Measurements from ENCODE around the gene CD247.

Gene CD247

GRCh38 chr1:167512046-167512654 is 6.2 kb downstream of the CD247 start:
- in situ Hi-C loops (cut with MboI; ENCODE audit: low sequenced_read_pairs, unreplicated experiment) = no loop called here
- TF ChIP-seq, protein P1, sequence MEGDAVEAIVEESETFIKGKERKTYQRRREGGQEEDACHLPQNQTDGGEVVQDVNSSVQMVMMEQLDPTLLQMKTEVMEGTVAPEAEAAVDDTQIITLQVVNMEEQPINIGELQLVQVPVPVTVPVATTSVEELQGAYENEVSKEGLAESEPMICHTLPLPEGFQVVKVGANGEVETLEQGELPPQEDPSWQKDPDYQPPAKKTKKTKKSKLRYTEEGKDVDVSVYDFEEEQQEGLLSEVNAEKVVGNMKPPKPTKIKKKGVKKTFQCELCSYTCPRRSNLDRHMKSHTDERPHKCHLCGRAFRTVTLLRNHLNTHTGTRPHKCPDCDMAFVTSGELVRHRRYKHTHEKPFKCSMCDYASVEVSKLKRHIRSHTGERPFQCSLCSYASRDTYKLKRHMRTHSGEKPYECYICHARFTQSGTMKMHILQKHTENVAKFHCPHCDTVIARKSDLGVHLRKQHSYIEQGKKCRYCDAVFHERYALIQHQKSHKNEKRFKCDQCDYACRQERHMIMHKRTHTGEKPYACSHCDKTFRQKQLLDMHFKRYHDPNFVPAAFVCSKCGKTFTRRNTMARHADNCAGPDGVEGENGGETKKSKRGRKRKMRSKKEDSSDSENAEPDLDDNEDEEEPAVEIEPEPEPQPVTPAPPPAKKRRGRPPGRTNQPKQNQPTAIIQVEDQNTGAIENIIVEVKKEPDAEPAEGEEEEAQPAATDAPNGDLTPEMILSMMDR (IDR thresholded peaks at IDR 0.05; ENCODE audit: borderline replicate concordance, control extremely low read depth, extremely low read depth, insufficient read depth, missing control alignments) = no peak
- no peak for DNase-seq (ENCODE audit: low spot score)

- TF ChIP-seq, protein P1 (IDR thresholded peaks at IDR 0.05; ENCODE audit: borderline replicate concordance, control extremely low read depth, extremely low read depth, insufficient read depth, missing control alignments) = no peak
- no peak for DNase-seq (ENCODE audit: low spot score)
- in situ Hi-C loops (cut with MboI; ENCODE audit: low sequenced_read_pairs, unreplicated experiment) = no loop called here
These were observed 6.8 kb downstream of the CD247 start for GRCh38 chr1:167511374-167511986.

DNA sequence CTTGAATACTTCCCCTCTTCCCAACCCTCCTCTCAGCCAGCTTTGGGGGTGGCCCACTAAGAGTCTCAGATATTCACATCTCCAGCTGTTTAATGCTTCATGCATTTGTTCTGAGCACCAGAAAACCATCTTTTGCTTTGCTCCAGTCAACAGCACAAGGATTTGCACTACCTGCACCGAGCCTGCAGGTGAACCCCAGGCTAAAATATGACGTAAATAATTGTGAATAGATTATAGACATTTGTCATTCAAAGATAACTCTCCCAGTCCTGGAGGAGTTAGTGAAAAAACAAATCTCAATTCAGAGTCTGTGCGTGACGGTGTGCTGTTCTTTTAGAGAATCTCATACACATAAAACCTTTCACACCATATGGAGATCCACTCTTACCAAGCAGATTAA is 7.4 kb downstream of the CD247 start:
- in situ Hi-C loops (cut with MboI; ENCODE audit: low sequenced_read_pairs, unreplicated experiment) = no loop called here
- TF ChIP-seq, protein P1 (IDR thresholded peaks at IDR 0.05; ENCODE audit: borderline replicate concordance, control extremely low read depth, extremely low read depth, insufficient read depth, missing control alignments) = no peak
- no peak for DNase-seq (ENCODE audit: low spot score)

GRCh38 chr1:167510244-167510643 is 8.1 kb downstream of the CD247 start:
- in situ Hi-C loops (cut with MboI; ENCODE audit: low sequenced_read_pairs, unreplicated experiment) = no loop called here
- TF ChIP-seq, protein P1 (IDR thresholded peaks at IDR 0.05; ENCODE audit: borderline replicate concordance, control extremely low read depth, extremely low read depth, insufficient read depth, missing control alignments) = no peak
- no peak for DNase-seq (ENCODE audit: low spot score)

DNA sequence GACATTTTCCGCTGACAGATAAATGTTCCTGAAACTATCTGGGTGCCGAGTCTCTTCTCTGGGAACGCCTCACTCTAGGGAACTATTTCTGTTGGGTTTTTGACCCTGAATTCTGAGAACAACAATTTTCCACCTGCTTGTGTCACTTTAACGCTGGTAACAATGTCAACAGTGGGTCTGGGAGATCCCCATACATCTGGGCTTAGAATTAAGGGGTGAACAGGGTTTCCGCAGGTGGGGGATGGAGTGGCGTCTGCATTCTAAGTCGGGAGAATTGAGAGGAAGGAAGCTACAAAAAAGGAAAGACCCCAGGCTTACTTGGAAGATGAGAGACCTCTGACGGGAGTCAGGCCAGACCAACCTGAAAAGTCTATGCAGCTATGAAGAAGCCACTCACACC is 8.7 kb downstream of the CD247 start:
- in situ Hi-C loops (cut with MboI; ENCODE audit: low sequenced_read_pairs, unreplicated experiment) = no loop called here

GRCh38 chr1:167507719-167508118 is 10.6 kb downstream of the CD247 start:
- in situ Hi-C loops (cut with MboI; ENCODE audit: low sequenced_read_pairs, unreplicated experiment) = no loop called here
- DNase-seq (ENCODE audit: low spot score) = no peak
- TF ChIP-seq, protein P1 (IDR thresholded peaks at IDR 0.05; ENCODE audit: borderline replicate concordance, control extremely low read depth, extremely low read depth, insufficient read depth, missing control alignments) = no peak

More for the DNA sequence above, 8.7 kb downstream of the CD247 start:
- TF ChIP-seq, protein P1 (IDR thresholded peaks at IDR 0.05; ENCODE audit: borderline replicate concordance, control extremely low read depth, extremely low read depth, insufficient read depth, missing control alignments) = no peak
- DNase-seq (ENCODE audit: low spot score) = no peak
